GM19193 (cell line): ENCODE measurements around the gene MTSS2.

Experiments used
- POLR2A ChIP-seq: IDR thresholded peaks from 4 replicates; pipeline ENCODE4 v1.6.1; 2011; ENCODE audit not compliant: insufficient read depth, insufficient read length; ENCODE audit errors: extremely low read depth

The MTSS2 gene, protein sequence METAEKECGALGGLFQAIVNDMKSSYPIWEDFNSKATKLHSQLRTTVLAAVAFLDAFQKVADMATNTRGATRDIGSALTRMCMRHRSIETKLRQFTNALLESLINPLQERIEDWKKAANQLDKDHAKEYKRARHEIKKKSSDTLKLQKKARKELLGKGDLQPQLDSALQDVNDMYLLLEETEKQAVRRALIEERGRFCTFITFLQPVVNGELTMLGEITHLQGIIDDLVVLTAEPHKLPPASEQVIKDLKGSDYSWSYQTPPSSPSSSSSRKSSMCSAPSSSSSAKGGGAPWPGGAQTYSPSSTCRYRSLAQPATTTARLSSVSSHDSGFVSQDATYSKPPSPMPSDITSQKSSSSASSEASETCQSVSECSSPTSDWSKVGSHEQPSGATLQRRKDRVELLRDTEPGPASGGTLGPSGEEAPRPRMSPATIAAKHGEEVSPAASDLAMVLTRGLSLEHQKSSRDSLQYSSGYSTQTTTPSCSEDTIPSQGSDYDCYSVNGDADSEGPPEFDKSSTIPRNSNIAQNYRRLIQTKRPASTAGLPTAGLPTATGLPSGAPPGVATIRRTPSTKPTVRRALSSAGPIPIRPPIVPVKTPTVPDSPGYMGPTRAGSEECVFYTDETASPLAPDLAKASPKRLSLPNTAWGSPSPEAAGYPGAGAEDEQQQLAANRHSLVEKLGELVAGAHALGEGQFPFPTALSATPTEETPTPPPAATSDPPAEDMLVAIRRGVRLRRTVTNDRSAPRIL

DNA sequence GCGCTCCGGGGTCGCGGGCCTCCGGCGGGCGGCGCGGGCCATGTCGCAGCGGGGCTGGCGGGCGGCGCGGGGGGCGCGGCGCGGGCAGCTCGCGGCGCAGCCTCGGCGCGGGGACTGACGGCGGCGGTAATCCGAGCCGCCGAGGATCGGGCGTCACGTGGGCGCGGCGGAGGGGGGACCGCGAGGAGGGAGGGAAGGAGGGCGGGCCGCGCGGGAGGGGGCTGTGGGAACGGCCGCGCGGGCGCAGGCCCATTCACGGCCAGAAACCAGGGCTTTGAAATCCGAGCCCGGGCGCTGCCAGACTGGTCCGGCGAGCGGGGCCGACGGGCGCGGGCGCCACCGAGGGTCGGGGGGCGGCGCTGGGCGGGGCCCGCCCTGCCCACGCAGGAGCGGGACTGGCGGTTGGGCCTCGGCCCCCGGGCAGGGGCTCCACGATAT lies at the start of gene MTSS2:
TSS of gene MTSS2 (minus strand) at position 116 of the 438 bp plus-strand sequence. CDS start 262 bp downstream, outside the sequence.
- no peak for TF ChIP-seq POLR2A

DNA sequence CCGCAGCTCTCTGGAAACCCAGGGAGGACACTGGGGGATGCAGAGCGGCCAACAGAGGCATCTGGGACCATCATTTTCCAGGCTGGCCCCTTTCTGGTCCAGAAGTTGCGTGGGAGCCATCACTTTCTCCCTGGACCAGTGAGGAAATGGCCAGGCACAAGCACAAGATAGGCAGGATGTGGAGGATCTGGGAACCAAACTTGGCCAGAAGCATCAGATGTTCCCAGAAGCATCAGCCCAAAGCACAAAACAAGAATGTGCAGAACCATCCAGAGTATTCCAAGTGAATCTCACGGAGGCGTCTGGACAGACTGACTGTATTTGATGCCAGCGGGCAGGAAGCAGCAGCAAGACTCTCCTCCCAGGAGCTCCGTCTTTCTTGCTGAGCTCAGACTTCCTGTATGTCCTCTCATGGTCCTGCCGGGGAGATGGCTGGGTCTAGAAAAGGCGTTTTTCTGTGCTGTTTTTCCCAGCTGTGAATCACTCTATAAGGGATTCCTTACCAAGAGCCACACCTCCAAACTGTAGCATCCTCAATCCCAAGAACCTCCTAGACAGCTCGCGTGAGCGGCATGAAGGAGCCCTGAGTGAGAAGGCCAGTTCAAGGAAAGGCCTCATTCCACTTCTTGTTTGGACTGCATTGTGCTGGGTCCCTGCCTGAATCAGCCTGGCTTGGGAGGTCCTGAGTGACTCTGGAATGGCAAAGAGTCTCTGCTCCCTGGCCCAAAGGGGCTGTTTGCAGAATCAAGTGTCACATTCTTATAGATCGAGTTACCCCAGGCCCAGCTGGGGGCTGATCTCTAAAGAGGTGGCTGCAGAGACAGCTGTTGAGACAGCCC lies 49.5 kb upstream of the MTSS2 start:
- no peak for TF ChIP-seq POLR2A

DNA sequence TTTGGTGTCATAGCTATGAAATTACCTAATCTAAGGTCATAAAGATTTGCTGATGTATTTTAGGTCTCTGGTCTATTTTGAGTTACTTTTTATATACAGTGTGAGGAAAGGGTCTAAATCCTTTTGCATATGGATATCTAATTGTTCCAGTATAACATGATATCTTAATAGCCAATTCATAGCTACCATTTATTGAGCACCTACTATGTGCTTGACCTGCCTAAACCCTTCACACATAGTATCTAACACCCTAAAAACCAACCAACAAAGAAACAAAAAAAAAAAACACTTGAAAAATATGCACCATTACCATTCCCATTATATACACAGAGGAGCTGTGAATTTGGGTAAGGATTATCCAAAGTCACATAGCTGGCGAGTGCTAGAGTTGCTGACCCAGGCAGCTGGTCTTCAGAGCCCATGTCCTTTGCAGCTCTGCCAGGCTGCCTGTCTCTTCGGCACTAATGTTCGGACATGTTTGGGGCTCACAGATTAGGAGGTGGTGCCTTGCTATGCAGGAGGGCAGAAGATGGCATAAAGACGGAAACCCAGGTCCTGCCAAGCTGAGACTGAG lies 48.8 kb upstream of the MTSS2 start:
- no peak for TF ChIP-seq POLR2A

DNA sequence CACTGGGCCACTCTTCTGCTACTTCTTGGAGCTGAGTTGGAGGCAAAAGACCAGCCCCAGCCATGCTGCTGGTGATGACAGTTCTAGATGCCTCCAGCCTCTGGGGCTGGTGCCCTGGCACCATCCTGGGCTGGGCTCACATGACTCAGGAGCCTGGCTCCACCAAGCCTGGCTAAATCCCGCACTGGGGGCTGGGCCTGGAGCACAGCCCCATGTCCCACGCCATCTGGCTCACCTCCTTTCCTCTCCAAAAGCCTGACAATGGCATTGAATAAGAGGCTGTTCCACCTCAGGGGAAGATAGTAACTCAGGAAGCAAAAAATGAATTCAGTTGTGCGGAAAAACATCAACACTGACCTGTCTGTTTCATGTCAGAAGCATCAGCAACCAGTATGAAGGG lies 45.1 kb upstream of the MTSS2 start:
- TF ChIP-seq POLR2A: no peak

- TF ChIP-seq POLR2A: no peak
These were observed 44.2 kb upstream of the MTSS2 start for GRCh38 chr16:70730031-70730430.

- no peak for TF ChIP-seq POLR2A
These were observed 43.4 kb upstream of the MTSS2 start for GRCh38 chr16:70729292-70729691.

- TF ChIP-seq POLR2A: no peak
These were observed 42.3 kb upstream of the MTSS2 start for GRCh38 chr16:70728150-70728549.

DNA sequence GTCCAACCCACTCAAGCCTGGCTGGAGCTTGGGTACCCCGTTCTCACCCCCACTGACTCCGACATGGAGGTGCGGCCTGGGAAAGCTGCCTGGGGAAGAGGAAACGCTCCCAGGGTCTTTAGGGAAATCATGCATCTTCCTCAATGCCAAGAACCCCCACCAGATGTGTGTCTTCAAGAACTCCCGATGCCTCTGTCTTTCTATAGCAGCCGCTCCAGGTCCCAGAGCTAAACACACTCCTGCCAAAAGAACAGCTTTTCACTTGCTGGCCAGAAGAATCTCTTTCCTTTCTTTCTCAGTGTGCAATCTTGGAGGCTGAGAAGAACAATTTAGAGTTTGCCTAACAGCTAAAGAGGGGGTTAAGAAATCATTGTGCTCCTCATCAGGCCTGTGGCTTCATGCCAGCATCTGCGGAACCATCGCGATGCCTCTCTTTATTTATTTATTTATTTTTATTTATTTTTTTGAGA lies 41.1 kb upstream of the MTSS2 start:
- no peak for TF ChIP-seq POLR2A

- no peak for TF ChIP-seq POLR2A
These were observed 40.3 kb upstream of the MTSS2 start for GRCh38 chr16:70725912-70726828.

DNA sequence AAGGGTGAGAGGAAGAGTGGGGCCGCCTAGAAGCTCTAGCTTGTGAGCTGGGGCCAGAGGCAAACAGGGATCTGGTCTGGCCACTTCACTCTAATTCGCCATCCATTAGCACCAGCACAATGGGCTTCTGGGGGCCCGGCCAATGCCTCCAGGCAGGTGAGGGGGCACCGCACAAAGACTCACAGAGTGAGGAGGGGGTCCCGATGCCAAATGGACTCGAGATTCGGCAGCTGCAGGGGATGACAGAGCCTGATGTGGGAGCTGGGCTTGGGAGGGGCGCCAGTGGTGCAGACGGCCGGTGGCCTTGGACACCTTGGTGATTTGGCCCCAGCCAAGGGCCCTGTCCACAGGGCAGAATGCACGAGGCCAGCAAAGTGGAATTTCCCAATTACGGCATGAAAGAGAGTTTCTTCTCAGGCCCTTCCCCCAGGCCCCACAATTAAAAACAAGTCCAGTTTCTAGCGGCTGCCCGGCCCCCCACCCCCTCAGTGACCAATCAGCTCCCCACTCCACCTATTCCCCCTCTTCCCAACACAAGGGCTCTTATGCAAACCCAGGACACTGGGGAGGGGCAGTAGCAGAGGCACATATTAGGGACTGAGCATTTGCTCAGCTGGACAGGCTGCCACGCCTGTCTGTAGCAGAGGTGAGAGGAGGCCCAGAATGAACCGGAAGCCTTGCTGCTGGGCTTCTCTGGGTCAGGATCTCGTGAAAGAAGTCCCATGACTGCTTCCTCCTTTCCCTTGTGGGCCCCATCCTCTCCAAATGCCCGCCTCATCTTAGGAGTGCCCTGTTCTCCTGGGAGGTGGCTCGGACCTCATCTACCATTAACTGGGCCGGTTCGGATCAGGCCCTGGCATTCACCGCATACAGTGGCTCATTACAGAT lies 39.4 kb upstream of the MTSS2 start:
- no peak for TF ChIP-seq POLR2A

- TF ChIP-seq POLR2A: no peak
These were observed 38.5 kb upstream of the MTSS2 start for GRCh38 chr16:70724146-70725023.

DNA sequence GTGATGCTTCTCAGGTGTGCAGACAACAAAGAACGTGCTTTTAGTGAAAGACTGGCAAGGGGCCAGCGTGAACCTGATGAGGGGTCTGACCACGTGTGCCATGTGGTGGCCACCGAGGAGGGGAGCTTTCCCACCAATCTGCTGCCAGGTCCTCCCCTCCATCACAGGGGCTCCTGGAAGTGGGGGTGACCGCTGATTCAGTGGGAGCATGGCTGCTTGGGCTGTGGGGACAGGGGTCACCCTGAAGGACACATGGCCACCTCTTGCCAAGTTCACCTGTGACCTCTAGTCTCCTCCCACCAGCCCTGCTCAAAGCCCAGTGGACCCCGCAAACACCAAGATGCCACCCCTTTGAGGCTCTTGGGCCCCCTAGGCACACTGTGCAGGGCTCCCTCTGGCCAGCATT lies 37.9 kb upstream of the MTSS2 start:
- no peak for TF ChIP-seq POLR2A
